ENCODE results near the gene SUPT3H.

Gene SUPT3H

GRCh38 chr6:45003387-45003786, 374.3 kb downstream of the SUPT3H start:
- no peak overlapping the region for H3K56ac ChIP-seq (ENCODE audit: low read length)
- no peak overlapping the region for H4K8ac ChIP-seq (ENCODE audit: low read depth, low read length)
- no peak overlapping the region for H3K23ac ChIP-seq (ENCODE audit: low read length)
- H3K36me3 ChIP-seq (ENCODE audit: control insufficient read depth, insufficient read depth, low read length), result no peaks in the 10 kb centered on the region
- H3K79me1 ChIP-seq (ENCODE audit: low read length), result no peaks in the 10 kb centered on the region
- DNase-seq, result no peak
- H2BK120ac ChIP-seq (ENCODE audit: low read depth, low read length), result no peak overlapping the region
- H2BK15ac ChIP-seq (replicated peaks; ENCODE audit: low read depth), result no peak overlapping the region
- no peaks in the 10 kb centered on the region for H3K4me1 ChIP-seq (ENCODE audit: control insufficient read depth, low read depth, low read length)
- no peak overlapping the region for H2BK5ac ChIP-seq (ENCODE audit: low read length)
- H3K27ac ChIP-seq (ENCODE audit: low read depth, low read length), result no peak overlapping the region
- no peak overlapping the region for H3K9ac ChIP-seq (ENCODE audit: low read length)
- H3K18ac ChIP-seq (ENCODE audit: low read length), result no peak overlapping the region
- no peak overlapping the region for H3K4me3 ChIP-seq (ENCODE audit: low read length)
- H2AK5ac ChIP-seq (ENCODE audit: low read length), result no peak overlapping the region
- no peak overlapping the region for H4K5ac ChIP-seq (ENCODE audit: low read length)
- no peaks in the 10 kb centered on the region for H3K79me2 ChIP-seq (ENCODE audit: control insufficient read depth, insufficient read depth, low read length)
- H3K4ac ChIP-seq (ENCODE audit: low read depth, low read length), result no peak overlapping the region
- no peaks in the 10 kb centered on the region for H3K27me3 ChIP-seq (ENCODE audit: insufficient read depth, low read length, poor library complexity)
- H3K4me2 ChIP-seq (ENCODE audit: low read length), result no peak overlapping the region
- no CpG with 5 or more reads among the region's 4 CpGs for WGBS (ENCODE audit: extremely low coverage, insufficient coverage, low lambda C conversion rate)

DNA sequence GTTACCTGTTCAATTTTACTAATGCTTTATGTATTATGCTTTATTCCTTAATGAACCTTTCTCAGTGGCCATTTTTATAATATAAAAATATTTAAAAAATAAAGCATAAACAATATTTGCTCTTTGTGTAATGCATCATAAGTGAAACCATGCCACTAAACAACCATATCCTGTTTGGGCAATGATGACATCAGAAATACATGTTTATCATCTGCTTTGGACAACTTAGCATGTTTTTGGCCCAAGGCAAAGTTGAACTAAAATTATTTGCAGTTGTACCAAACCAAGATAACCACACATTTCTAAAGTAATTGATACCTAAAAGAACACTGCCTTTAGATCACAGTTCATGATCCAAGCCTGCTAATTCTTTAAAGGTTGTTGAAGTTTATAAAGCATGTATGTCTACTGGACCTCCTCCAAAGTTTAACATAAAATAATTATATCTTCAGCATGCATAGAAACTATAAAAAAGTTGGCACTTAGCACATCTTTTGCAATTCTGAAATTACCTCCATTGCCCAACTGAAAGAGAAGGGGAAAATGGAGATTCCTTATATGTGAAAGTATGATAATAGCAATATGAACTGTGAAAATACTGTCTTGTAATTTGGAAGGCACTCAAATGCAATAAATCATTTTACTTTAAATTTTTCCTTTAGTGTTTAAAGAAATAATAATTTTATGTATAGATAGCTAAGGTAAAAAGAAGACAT, 375.2 kb downstream of the SUPT3H start:
- no peak overlapping the region for H3K4me3 ChIP-seq (ENCODE audit: low read length)
- H3K4me2 ChIP-seq (ENCODE audit: low read length), result no peak overlapping the region
- no peaks in the 10 kb centered on the region for H3K36me3 ChIP-seq (ENCODE audit: control insufficient read depth, insufficient read depth, low read length)
- no peak overlapping the region for H3K23ac ChIP-seq (ENCODE audit: low read length)
- no peak overlapping the region for H3K18ac ChIP-seq (ENCODE audit: low read length)
- no peaks in the 10 kb centered on the region for H3K4me1 ChIP-seq (ENCODE audit: control insufficient read depth, low read depth, low read length)
- no peak overlapping the region for H3K27ac ChIP-seq (ENCODE audit: low read depth, low read length)
- H3K56ac ChIP-seq (ENCODE audit: low read length), result no peak overlapping the region
- no peak overlapping the region for H2BK5ac ChIP-seq (ENCODE audit: low read length)
- H2BK120ac ChIP-seq (ENCODE audit: low read depth, low read length), result no peak overlapping the region
- no peak for DNase-seq
- H4K5ac ChIP-seq (ENCODE audit: low read length), result no peak overlapping the region
- H3K9ac ChIP-seq (ENCODE audit: low read length), result no peak overlapping the region
- H2BK15ac ChIP-seq (replicated peaks; ENCODE audit: low read depth), result no peak overlapping the region
- no peaks in the 10 kb centered on the region for H3K27me3 ChIP-seq (ENCODE audit: insufficient read depth, low read length, poor library complexity)
- no peaks in the 10 kb centered on the region for H3K79me2 ChIP-seq (ENCODE audit: control insufficient read depth, insufficient read depth, low read length)
- no peak overlapping the region for H2AK5ac ChIP-seq (ENCODE audit: low read length)
- no peak overlapping the region for H3K4ac ChIP-seq (ENCODE audit: low read depth, low read length)
- H4K8ac ChIP-seq (ENCODE audit: low read depth, low read length), result no peak overlapping the region
- no peaks in the 10 kb centered on the region for H3K79me1 ChIP-seq (ENCODE audit: low read length)

GRCh38 chr6:45001663-45002062, 376.1 kb downstream of the SUPT3H start:
- no CpG with 5 or more reads among the region's 1 CpG for WGBS (ENCODE audit: extremely low coverage, insufficient coverage, low lambda C conversion rate)
- H2BK15ac ChIP-seq (replicated peaks; ENCODE audit: low read depth), result no peak overlapping the region
- no peak overlapping the region for H3K4me3 ChIP-seq (ENCODE audit: low read length)
- H4K5ac ChIP-seq (ENCODE audit: low read length), result no peak overlapping the region
- no peak overlapping the region for H4K8ac ChIP-seq (ENCODE audit: low read depth, low read length)
- H3K4ac ChIP-seq (ENCODE audit: low read depth, low read length), result no peak overlapping the region
- H3K9ac ChIP-seq (ENCODE audit: low read length), result no peak overlapping the region
- H3K56ac ChIP-seq (ENCODE audit: low read length), result no peak overlapping the region
- no peaks in the 10 kb centered on the region for H3K36me3 ChIP-seq (ENCODE audit: control insufficient read depth, insufficient read depth, low read length)
- H3K79me2 ChIP-seq (ENCODE audit: control insufficient read depth, insufficient read depth, low read length), result no peaks in the 10 kb centered on the region
- DNase-seq, result no peak
- no peak overlapping the region for H3K18ac ChIP-seq (ENCODE audit: low read length)
- H3K4me2 ChIP-seq (ENCODE audit: low read length), result no peak overlapping the region
- H3K79me1 ChIP-seq (ENCODE audit: low read length), result no peaks in the 10 kb centered on the region
- H2AK5ac ChIP-seq (ENCODE audit: low read length), result no peak overlapping the region
- no peak overlapping the region for H2BK120ac ChIP-seq (ENCODE audit: low read depth, low read length)
- H3K23ac ChIP-seq (ENCODE audit: low read length), result no peak overlapping the region
- no peaks in the 10 kb centered on the region for H3K4me1 ChIP-seq (ENCODE audit: control insufficient read depth, low read depth, low read length)
- H3K27me3 ChIP-seq (ENCODE audit: insufficient read depth, low read length, poor library complexity), result no peaks in the 10 kb centered on the region
- H2BK5ac ChIP-seq (ENCODE audit: low read length), result no peak overlapping the region
- H3K27ac ChIP-seq (ENCODE audit: low read depth, low read length), result no peak overlapping the region

DNA sequence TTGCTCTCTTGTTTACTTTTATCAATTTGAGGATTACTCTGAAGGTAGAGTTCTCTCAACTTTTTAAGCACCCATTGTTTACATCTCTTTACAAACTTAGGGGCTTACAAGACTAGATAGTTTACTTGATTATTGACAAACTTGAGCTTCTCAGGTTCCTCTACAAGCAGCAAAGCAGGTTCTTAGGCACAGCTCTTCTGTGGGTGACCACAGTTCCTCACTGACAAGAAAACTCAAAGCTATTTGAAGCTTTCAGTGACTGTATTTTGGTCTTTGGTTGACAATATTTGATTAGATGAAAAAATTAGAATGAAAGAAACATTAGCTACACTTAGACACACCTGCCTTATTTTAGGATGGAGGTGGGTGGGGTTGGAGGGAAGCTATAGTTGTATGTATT, 376.9 kb downstream of the SUPT3H start:
- Histone ChIP-seq H3K4me1 (ENCODE audit: control insufficient read depth, low read depth, low read length) (no peaks in the 10 kb centered on the region), H4K5ac (ENCODE audit: low read length) (no peak overlapping the region), H3K36me3 (ENCODE audit: control insufficient read depth, insufficient read depth, low read length) (no peaks in the 10 kb centered on the region), H2BK15ac (replicated peaks; ENCODE audit: low read depth) (no peak overlapping the region), H3K4me3 (ENCODE audit: low read length) (no peak overlapping the region), H3K23ac (ENCODE audit: low read length) (no peak overlapping the region), H2BK120ac (ENCODE audit: low read depth, low read length) (no peak overlapping the region), H2BK5ac (ENCODE audit: low read length) (no peak overlapping the region), H2AK5ac (ENCODE audit: low read length) (no peak overlapping the region), H3K79me1 (ENCODE audit: low read length) (no peaks in the 10 kb centered on the region), H3K4ac (ENCODE audit: low read depth, low read length) (no peak overlapping the region), H3K79me2 (ENCODE audit: control insufficient read depth, insufficient read depth, low read length) (no peaks in the 10 kb centered on the region), H3K4me2 (ENCODE audit: low read length) (no peak overlapping the region), H3K18ac (ENCODE audit: low read length) (no peak overlapping the region), H3K27me3 (ENCODE audit: insufficient read depth, low read length, poor library complexity) (no peaks in the 10 kb centered on the region), H4K8ac (ENCODE audit: low read depth, low read length) (no peak overlapping the region), H3K56ac (ENCODE audit: low read length) (no peak overlapping the region), H3K9ac (ENCODE audit: low read length) (no peak overlapping the region), H3K27ac (ENCODE audit: low read depth, low read length) (no peak overlapping the region)
- peak; percentile 8 for DNase-seq

- no peak overlapping the region for H2BK15ac ChIP-seq (replicated peaks; ENCODE audit: low read depth)
- no peaks in the 10 kb centered on the region for H3K4me1 ChIP-seq (ENCODE audit: control insufficient read depth, low read depth, low read length)
- H3K79me2 ChIP-seq (ENCODE audit: control insufficient read depth, insufficient read depth, low read length), result no peaks in the 10 kb centered on the region
- H3K23ac ChIP-seq (ENCODE audit: low read length), result no peak overlapping the region
- H3K27ac ChIP-seq (ENCODE audit: low read depth, low read length), result no peak overlapping the region
- DNase-seq, result no peak
- H4K5ac ChIP-seq (ENCODE audit: low read length), result no peak overlapping the region
- WGBS (ENCODE audit: extremely low coverage, insufficient coverage, low lambda C conversion rate), result no CpG with 5 or more reads among the region's 8 CpGs
- H3K27me3 ChIP-seq (ENCODE audit: insufficient read depth, low read length, poor library complexity), result no peaks in the 10 kb centered on the region
- no peak overlapping the region for H2BK5ac ChIP-seq (ENCODE audit: low read length)
- H3K4me2 ChIP-seq (ENCODE audit: low read length), result no peak overlapping the region
- H3K56ac ChIP-seq (ENCODE audit: low read length), result no peak overlapping the region
- H2AK5ac ChIP-seq (ENCODE audit: low read length), result no peak overlapping the region
- H3K79me1 ChIP-seq (ENCODE audit: low read length), result no peaks in the 10 kb centered on the region
- no peak overlapping the region for H3K4ac ChIP-seq (ENCODE audit: low read depth, low read length)
- no peak overlapping the region for H3K9ac ChIP-seq (ENCODE audit: low read length)
- H3K4me3 ChIP-seq (ENCODE audit: low read length), result no peak overlapping the region
- no peak overlapping the region for H4K8ac ChIP-seq (ENCODE audit: low read depth, low read length)
- H3K18ac ChIP-seq (ENCODE audit: low read length), result no peak overlapping the region
- no peaks in the 10 kb centered on the region for H3K36me3 ChIP-seq (ENCODE audit: control insufficient read depth, insufficient read depth, low read length)
- H2BK120ac ChIP-seq (ENCODE audit: low read depth, low read length), result no peak overlapping the region
Measured at GRCh38 chr6:44999066-44999465, 378.7 kb downstream of the SUPT3H start.

- 100% methylated on average over 1 of the region's 3 CpGs for WGBS (ENCODE audit: extremely low coverage, insufficient coverage, low lambda C conversion rate)
- no peak overlapping the region for H3K56ac ChIP-seq (ENCODE audit: low read length)
- H4K8ac ChIP-seq (ENCODE audit: low read depth, low read length), result no peak overlapping the region
Measured at GRCh38 chr6:44995486-44996132, 382.1 kb downstream of the SUPT3H start.

More at GRCh38 chr6:44995486-44996132, 382.1 kb downstream of the SUPT3H start:
- Histone ChIP-seq H3K79me1 (ENCODE audit: low read length) (no peaks in the 10 kb centered on the region), H4K5ac (ENCODE audit: low read length) (no peak overlapping the region), H2BK120ac (ENCODE audit: low read depth, low read length) (no peak overlapping the region), H2BK15ac (replicated peaks; ENCODE audit: low read depth) (no peak overlapping the region), H3K4me1 (ENCODE audit: control insufficient read depth, low read depth, low read length) (no peaks in the 10 kb centered on the region), H3K79me2 (ENCODE audit: control insufficient read depth, insufficient read depth, low read length) (no peaks in the 10 kb centered on the region), H3K18ac (ENCODE audit: low read length) (no peak overlapping the region), H3K9ac (ENCODE audit: low read length) (no peak overlapping the region), H3K4me3 (ENCODE audit: low read length) (no peak overlapping the region), H3K36me3 (ENCODE audit: control insufficient read depth, insufficient read depth, low read length) (no peaks in the 10 kb centered on the region), H2BK5ac (ENCODE audit: low read length) (no peak overlapping the region), H3K4me2 (ENCODE audit: low read length) (no peak overlapping the region), H2AK5ac (ENCODE audit: low read length) (no peak overlapping the region), H3K27me3 (ENCODE audit: insufficient read depth, low read length, poor library complexity) (no peaks in the 10 kb centered on the region), H3K4ac (ENCODE audit: low read depth, low read length) (no peak overlapping the region), H3K23ac (ENCODE audit: low read length) (no peak overlapping the region), H3K27ac (ENCODE audit: low read depth, low read length) (no peak overlapping the region)
- no peak for DNase-seq
